ENCODE measurements around the gene ABCB8.

GRCh38 chr7:151024435-151025056, 3.7 kb upstream of the ABCB8 start, which contains the start of gene ATG9B:
- TF ChIP-seq CTCF (IDR thresholded peaks at IDR 0.05) (no peak), POLR2A (IDR thresholded peaks at IDR 0.05) (no peak)
